ENCODE data around the gene CIAO3. TPM values are rescaled to one million over a fixed set of nuclear protein-coding genes. Genes with fewer than 3 reads are reported as not detected.
A peak's percentile ranks its signal among the peaks of the same experiment; 100 is the strongest.
"Not testable (repeated sequence)": the region's sequence is repeated elsewhere in the genome, so short reads cannot be mapped to it uniquely, and the experiment has no call there.

Gene CIAO3
- total and polyA plus RNA-seq, 10 of the 15 experiments (the other 5 are each of a cell fraction or from before 2014, with no cell fraction given) = 1.4 to 37.5 (median 30.8) TPM

- no peak for TF ChIP-seq STAT3 (IDR thresholded peaks at IDR 0.05; ENCODE audit: low read depth, low read length)
- TF ChIP-seq ASH2L (IDR thresholded peaks at IDR 0.05; ENCODE audit: borderline replicate concordance, low read depth) = no peak
- TF ChIP-seq SMC3 (IDR thresholded peaks at IDR 0.05; ENCODE audit: borderline replicate concordance, low read length) = no peak
Observed at GRCh38 chr16:714079-714478, 26.7 kb downstream of the CIAO3 start (continued).

GRCh38 chr16:712740-713250 lies 28.0 kb downstream of the CIAO3 start:
- not testable (repeated sequence) for H3K9ac ChIP-seq (ENCODE audit: control insufficient read depth, insufficient read depth, low read length)

More at GRCh38 chr16:712740-713250, 28.0 kb downstream of the CIAO3 start:
- DNase-seq (ENCODE audit: low read depth, low spot score); POLR2A ChIA-PET; H3K27ac ChIP-seq (ENCODE audit: control insufficient read depth, insufficient read depth); FAIRE-seq; H3K4me3 ChIP-seq; intact Hi-C loops (cut with micrococcal nuclease; ENCODE audit: unreplicated experiment); H2AFZ ChIP-seq (ENCODE audit: control insufficient read depth, low read depth, low read length); H3K9me3 ChIP-seq (replicated peaks; ENCODE audit: control insufficient read depth, insufficient read depth, low read length); H3K36me3 ChIP-seq (ENCODE audit: control insufficient read depth in 2 of 2, insufficient read depth in 2 of 2, low read length in 1 of 2); H3K27me3 ChIP-seq (replicated peaks in 1 of 2; ENCODE audit: control insufficient read depth in 2 of 2, insufficient read depth in 2 of 2, low read length in 1 of 2); H3K4me1 ChIP-seq (ENCODE audit: control insufficient read depth, insufficient read depth, low read length); H4K20me1 ChIP-seq (ENCODE audit: control insufficient read depth, insufficient read depth); H3K79me2 ChIP-seq (ENCODE audit: control insufficient read depth, insufficient read depth, low read length); ATAC-seq; BruUV-seq (replicated peaks); H3K4me2 ChIP-seq (ENCODE audit: control insufficient read depth, insufficient read depth): not testable (repeated sequence)
- RAD21 ChIA-PET (ENCODE audit: unreplicated experiment) = interaction anchor here (0.7 to 1.5 kb wide), 4 partner anchors 12 to 328 kb away, joined by 3 to 10 read pairs (median 5); partner anchors contain the start of genes CHTF18 and RPUSD1
- CTCF ChIA-PET = interaction anchor here (0.5 to 2.2 kb wide), 17 partner anchors 12 to 390 kb away, joined by 3 to 32 read pairs (median 4); partner anchors contain the start of genes CCDC78, CHTF18, CIAO3 and HAGHL
- TF ChIP-seq ZBTB33 (IDR thresholded peaks at IDR 0.05) (0 out of 2 replicates have a peak, but pooled peaks have one; percentile 75), CTCF (IDR thresholded peaks at IDR 0.05 in 2 of 3, conservative IDR thresholded peaks at IDR 0.05 in 1 of 3; ENCODE audit: control insufficient read depth in 2 of 3, extremely low read depth in 1 of 3, insufficient read depth in 1 of 3, low read depth in 3 of 3, low read length in 3 of 3) (peak; percentile 21 to 28 (median 23); a peak in 4 of 6 replicates)
- SMC1A ChIA-PET (ENCODE audit: uncharacterized antibody, unreplicated experiment) = interaction anchor here (0.7 to 2.1 kb wide), 7 partner anchors 8 to 391 kb away, joined by 3 to 12 read pairs (median 3); partner anchors contain the start of genes ANTKMT, CCDC78, CHTF18 and RPUSD1
- in situ Hi-C loops (cut with MboI) = loop anchor here (5.0 kb wide), 1 partner anchor 75 kb away; the partner anchor contains the start of genes CHTF18 and RPUSD1
- 48% methylated on average over 13 of the region's 13 CpGs for WGBS (ENCODE audit: insufficient coverage, insufficient replicate concordance, low lambda C conversion rate, missing lambda C conversion rate)

Measured in GM12878 (cell line).